HG02885 (cell line): ENCODE data around the gene CST3.
"Not testable (repeated sequence)": the region's sequence is repeated elsewhere in the genome, so short reads cannot be mapped to it uniquely, and the experiment has no call there.

Experiments used
- ATAC-seq: cut with Tn5 transposase; IDR thresholded peaks from one replicate; pipeline ENCODE4 v1.9.1; 2021; ENCODE audit warnings: mild to moderate bottlenecking; ENCODE audit not compliant: unreplicated experiment, poor library complexity

The CST3 gene

GRCh38 chr20:23629542-23630391, 8.0 kb downstream of the CST3 start:
- no peak for ATAC-seq

GRCh38 chr20:23629017-23629541, 8.7 kb downstream of the CST3 start:
- ATAC-seq = no peak

- no peak for ATAC-seq
Observed at GRCh38 chr20:23628402-23629016, 9.2 kb downstream of the CST3 start.

GRCh38 chr20:23627501-23627900, 10.3 kb downstream of the CST3 start:
- no peak for ATAC-seq

GRCh38 chr20:23626040-23626620, 11.6 kb downstream of the CST3 start:
- ATAC-seq = no peak

- ATAC-seq = peak; percentile 75
Observed at GRCh38 chr20:23625236-23625964, 12.4 kb downstream of the CST3 start.

GRCh38 chr20:23624324-23624691, 13.4 kb downstream of the CST3 start:
- no peak for ATAC-seq

GRCh38 chr20:23623666-23624323, 14.0 kb downstream of the CST3 start:
- no peak for ATAC-seq

- peak; percentile 66 for ATAC-seq
Observed at GRCh38 chr20:23622839-23623343, 14.9 kb downstream of the CST3 start.

- not testable (repeated sequence) for ATAC-seq
Observed at GRCh38 chr20:23622401-23622800, 15.4 kb downstream of the CST3 start.

- not testable (repeated sequence) for ATAC-seq
Observed at GRCh38 chr20:23620670-23621386, 16.9 kb downstream of the CST3 start.

GRCh38 chr20:23614163-23614562, 23.6 kb downstream of the CST3 start:
- ATAC-seq = no peak

GRCh38 chr20:23613676-23614075, 24.1 kb downstream of the CST3 start:
- no peak for ATAC-seq

GRCh38 chr20:23612396-23612795, 25.4 kb downstream of the CST3 start:
- ATAC-seq = no peak

GRCh38 chr20:23609486-23610109, 28.2 kb downstream of the CST3 start:
- ATAC-seq = no peak

- ATAC-seq = no peak
Observed at GRCh38 chr20:23608251-23608846, 29.4 kb downstream of the CST3 start.

GRCh38 chr20:23607497-23608245, 30.1 kb downstream of the CST3 start:
- no peak for ATAC-seq

GRCh38 chr20:23606652-23607049, 31.1 kb downstream of the CST3 start:
- peak; percentile 95 for ATAC-seq
